Liver (tissue), 9 donors: ENCODE data around the gene RALGAPB. TPM values are rescaled to one million over a fixed set of nuclear protein-coding genes. Genes with fewer than 3 reads are reported as not detected.

Experiments
- DNase-seq: peaks from one replicate; pipeline ENCODE4 v3.0.0-alpha.2; 2017; ENCODE audit warnings: low spot score
- H3K27ac ChIP-seq, 2 donors: one replicate each; pipeline ENCODE4 v1.7.0; 2013; ENCODE audit warnings: inconsistent platforms in 2 of 2, low read length in 2 of 2, control low read depth in 1 of 2, low read depth in 1 of 2, mild to moderate bottlenecking in 1 of 2
- H3K27me3 ChIP-seq, 4 donors: one replicate each; pipeline versions ENCODE4 v1.6.1 to v1.7.0; 2013; ENCODE audit warnings: low read length in 3 of 4, inconsistent platforms in 1 of 4, mild to moderate bottlenecking in 1 of 4, moderate library complexity in 1 of 4; ENCODE audit not compliant: control insufficient read depth in 4 of 4, insufficient read depth in 4 of 4
- H3K36me3 ChIP-seq, 4 donors: one replicate each; pipeline versions ENCODE4 v1.6.1 to v1.7.0; 2013; ENCODE audit warnings: low read length in 3 of 4, mild to moderate bottlenecking in 3 of 4, low read depth in 1 of 4, moderate library complexity in 1 of 4; ENCODE audit not compliant: control insufficient read depth in 4 of 4, insufficient read depth in 3 of 4
- H3K4me1 ChIP-seq, 4 donors: one replicate each; pipeline versions ENCODE4 v1.6.1 to v1.7.0; 2013; ENCODE audit warnings: low read length in 3 of 4, mild to moderate bottlenecking in 3 of 4, moderate library complexity in 1 of 4; ENCODE audit not compliant: control insufficient read depth in 4 of 4, insufficient read depth in 4 of 4
- H3K4me3 ChIP-seq, 3 donors: one replicate each; pipeline versions ENCODE4 v1.6.1 to v1.7.0; 2013; ENCODE audit warnings: low read length in 3 of 3, control low read depth in 1 of 3, low read depth in 1 of 3, mild to moderate bottlenecking in 1 of 3
- H3K9ac ChIP-seq, 2 donors: one replicate each; pipeline ENCODE4 v1.7.0; 2013; ENCODE audit warnings: low read length in 2 of 2, mild to moderate bottlenecking in 2 of 2, moderate library complexity in 2 of 2, control low read depth in 1 of 2, low read depth in 1 of 2
- H3K9me3 ChIP-seq, 4 donors: one replicate each; pipeline versions ENCODE4 v1.6.1 to v1.7.0; 2013; ENCODE audit warnings: low read length in 3 of 4; ENCODE audit not compliant: control insufficient read depth in 4 of 4
- GABPA ChIP-seq, 2 donors: IDR thresholded peaks in 1 of 2; conservative IDR thresholded peaks in 1 of 2; 2 replicates each; pipeline ENCODE4 v1.6.1; 2016; ENCODE audit warnings: antibody characterized with exemption in 2 of 2, mild to moderate bottlenecking in 1 of 2, moderate library complexity in 1 of 2
- HNF4A ChIP-seq, 2 donors: conservative IDR thresholded peaks; 2 replicates each; pipeline ENCODE4 v1.6.1; 2016; ENCODE audit warnings: antibody characterized with exemption in 2 of 2, mild to moderate bottlenecking in 2 of 2
- JUND ChIP-seq, 2 donors: IDR thresholded peaks; 2 replicates each; pipeline ENCODE4 v1.6.1; 2016; ENCODE audit warnings: antibody characterized with exemption in 2 of 2
- RXRA ChIP-seq, 2 donors: IDR thresholded peaks; 2 replicates each; pipeline ENCODE4 v1.6.1; 2017 to 2018; ENCODE audit warnings: antibody characterized with exemption in 2 of 2, mild to moderate bottlenecking in 1 of 2
- SP1 ChIP-seq: IDR thresholded peaks from 2 replicates; pipeline ENCODE4 v1.6.1; 2018; ENCODE audit warnings: antibody characterized with exemption, mild to moderate bottlenecking
- WGBS: extraction: QIAGEN DNeasy Blood & Tissue Kit; methylation state at CpG from one replicate; pipeline ENCODE4 v1.1.7; 2013; 5-methylcytosine and 5-hydroxymethylcytosine counted together
- polyA plus RNA-seq, 2 donors: library from polyadenylated mRNA; stranded (reverse) in 1 of 2; unstranded in 1 of 2; fragments of 200-250 nt in 1 of 2; fragments of >200 nt in 1 of 2; fragmentation: Nextera tagmentation in 1 of 2; extraction: Ambion mirVana in 1 of 2; gene quantifications; one replicate each; pipeline versions ENCODE4 v1.2.1 to v1.2.3, GENCODE V29; 2013 to 2015
- total RNA-seq, 2 donors: library from RNA; depleted of rRNA; stranded (reverse); fragments of >200 nt; gene quantifications; one replicate each; pipeline ENCODE4 v1.2.3, GENCODE V29; 2014
- TF ChIP-seq, protein P1 (sequence below): IDR thresholded peaks from 2 replicates; pipeline ENCODE4 v1.6.1; 2016; ENCODE audit warnings: antibody characterized with exemption
- TF ChIP-seq, protein P2 (sequence below): IDR thresholded peaks from 2 replicates; pipeline ENCODE4 v1.6.1; 2016; ENCODE audit warnings: antibody characterized with exemption
- TF ChIP-seq, protein P3 (sequence below): fragments of 150-350 bp; IDR thresholded peaks from 2 replicates; pipeline ENCODE4 v1.5.1; 2017; ENCODE audit warnings: improper control_type of control experiment, low read depth, low read length; ENCODE audit not compliant: missing input control
- donor health status: healthy.
- donor health status: healthy.
- donor health status: healthy.
- donor health status: healthy.
- donor health status: healthy.

Gene RALGAPB
- total and polyA plus RNA-seq, 4 donors, result 4.3 to 19.7 (median 9.5) TPM

DNA sequence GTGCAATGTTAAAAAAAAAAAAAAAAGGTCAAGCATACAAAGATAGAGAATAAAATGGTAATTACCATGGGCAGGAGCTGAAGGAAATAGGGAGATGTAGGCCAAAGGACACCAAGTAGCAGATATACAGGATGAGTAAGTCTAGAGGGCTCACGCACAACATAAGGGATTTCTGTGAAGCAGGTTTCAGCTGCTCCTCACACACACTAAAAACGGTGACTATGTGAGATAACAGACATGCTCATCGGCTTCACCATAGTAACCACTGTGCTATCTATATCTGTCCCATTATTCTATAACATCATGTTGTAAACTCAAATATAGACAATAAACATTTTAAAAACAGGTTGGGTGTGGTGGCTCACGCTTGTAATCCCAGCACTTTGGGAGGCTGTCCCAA lies 49.1 kb upstream of the RALGAPB start:
- peaks cover 17 to 89% (median 72%) of the 10 kb centered on the region in 4 donors for H3K36me3 ChIP-seq
- H3K9me3 ChIP-seq, result no peaks in the 10 kb centered on the region

DNA sequence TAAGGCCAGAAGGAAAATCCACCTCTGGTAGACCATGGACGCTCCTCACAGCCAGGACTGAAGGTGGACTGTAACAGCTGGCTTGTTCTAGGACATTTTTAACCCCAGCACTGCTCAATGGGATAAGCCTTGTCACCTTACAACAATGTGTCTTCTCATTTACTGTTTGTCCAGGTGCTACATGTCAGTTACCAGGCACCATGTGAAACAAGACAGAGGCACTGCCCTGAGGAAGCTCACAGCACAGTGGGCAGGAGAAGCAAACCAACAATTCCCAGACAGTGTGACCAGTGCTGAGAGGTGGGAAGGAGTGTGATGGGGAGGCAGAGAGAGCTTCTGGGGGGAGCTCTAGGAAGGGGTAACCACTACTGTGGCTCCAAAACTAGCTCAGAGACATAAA lies 48.2 kb upstream of the RALGAPB start:
- Histone ChIP-seq H3K36me3 (peaks cover 18 to 90% (median 74%) of the 10 kb centered on the region in 4 donors), H3K4me3 (no peak overlapping the region), H3K9ac (no peak overlapping the region), H3K27ac (no peak overlapping the region), H3K27me3 (no peaks in the 10 kb centered on the region), H3K9me3 (no peaks in the 10 kb centered on the region), H3K4me1 (peaks cover 0 to 27% (median 25%) of the 10 kb centered on the region in 4 donors)
- no peak for DNase-seq
- whole genome bisulfite sequencing, result 97% methylated on average over 1 of the region's 1 CpG
- TF ChIP-seq, protein P1, sequence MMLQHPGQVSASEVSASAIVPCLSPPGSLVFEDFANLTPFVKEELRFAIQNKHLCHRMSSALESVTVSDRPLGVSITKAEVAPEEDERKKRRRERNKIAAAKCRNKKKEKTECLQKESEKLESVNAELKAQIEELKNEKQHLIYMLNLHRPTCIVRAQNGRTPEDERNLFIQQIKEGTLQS, result no peak
- TF ChIP-seq, protein P2, sequence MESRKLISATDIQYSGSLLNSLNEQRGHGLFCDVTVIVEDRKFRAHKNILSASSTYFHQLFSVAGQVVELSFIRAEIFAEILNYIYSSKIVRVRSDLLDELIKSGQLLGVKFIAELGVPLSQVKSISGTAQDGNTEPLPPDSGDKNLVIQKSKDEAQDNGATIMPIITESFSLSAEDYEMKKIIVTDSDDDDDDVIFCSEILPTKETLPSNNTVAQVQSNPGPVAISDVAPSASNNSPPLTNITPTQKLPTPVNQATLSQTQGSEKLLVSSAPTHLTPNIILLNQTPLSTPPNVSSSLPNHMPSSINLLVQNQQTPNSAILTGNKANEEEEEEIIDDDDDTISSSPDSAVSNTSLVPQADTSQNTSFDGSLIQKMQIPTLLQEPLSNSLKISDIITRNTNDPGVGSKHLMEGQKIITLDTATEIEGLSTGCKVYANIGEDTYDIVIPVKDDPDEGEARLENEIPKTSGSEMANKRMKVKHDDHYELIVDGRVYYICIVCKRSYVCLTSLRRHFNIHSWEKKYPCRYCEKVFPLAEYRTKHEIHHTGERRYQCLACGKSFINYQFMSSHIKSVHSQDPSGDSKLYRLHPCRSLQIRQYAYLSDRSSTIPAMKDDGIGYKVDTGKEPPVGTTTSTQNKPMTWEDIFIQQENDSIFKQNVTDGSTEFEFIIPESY, result no peak
- TF ChIP-seq GABPA (IDR thresholded peaks at IDR 0.05 in 1 of 2, conservative IDR thresholded peaks at IDR 0.05 in 1 of 2), result no peak
- no peak for TF ChIP-seq JUND (IDR thresholded peaks at IDR 0.05)
- TF ChIP-seq, protein P3, sequence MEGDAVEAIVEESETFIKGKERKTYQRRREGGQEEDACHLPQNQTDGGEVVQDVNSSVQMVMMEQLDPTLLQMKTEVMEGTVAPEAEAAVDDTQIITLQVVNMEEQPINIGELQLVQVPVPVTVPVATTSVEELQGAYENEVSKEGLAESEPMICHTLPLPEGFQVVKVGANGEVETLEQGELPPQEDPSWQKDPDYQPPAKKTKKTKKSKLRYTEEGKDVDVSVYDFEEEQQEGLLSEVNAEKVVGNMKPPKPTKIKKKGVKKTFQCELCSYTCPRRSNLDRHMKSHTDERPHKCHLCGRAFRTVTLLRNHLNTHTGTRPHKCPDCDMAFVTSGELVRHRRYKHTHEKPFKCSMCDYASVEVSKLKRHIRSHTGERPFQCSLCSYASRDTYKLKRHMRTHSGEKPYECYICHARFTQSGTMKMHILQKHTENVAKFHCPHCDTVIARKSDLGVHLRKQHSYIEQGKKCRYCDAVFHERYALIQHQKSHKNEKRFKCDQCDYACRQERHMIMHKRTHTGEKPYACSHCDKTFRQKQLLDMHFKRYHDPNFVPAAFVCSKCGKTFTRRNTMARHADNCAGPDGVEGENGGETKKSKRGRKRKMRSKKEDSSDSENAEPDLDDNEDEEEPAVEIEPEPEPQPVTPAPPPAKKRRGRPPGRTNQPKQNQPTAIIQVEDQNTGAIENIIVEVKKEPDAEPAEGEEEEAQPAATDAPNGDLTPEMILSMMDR, result no peak

More for the DNA sequence above, 49.1 kb upstream of the RALGAPB start:
- Histone ChIP-seq H3K9ac (no peak overlapping the region), H3K27me3 (no peaks in the 10 kb centered on the region), H3K4me1 (peaks cover 0 to 18% (median 16%) of the 10 kb centered on the region in 4 donors), H3K4me3 (no peak overlapping the region), H3K27ac (no peak overlapping the region)
- TF ChIP-seq, protein P3, result no peak
- TF ChIP-seq, protein P1, result no peak
- TF ChIP-seq SP1 (no peak), RXRA (IDR thresholded peaks at IDR 0.05) (no peak), HNF4A (conservative IDR thresholded peaks at IDR 0.05) (no peak)
- DNase-seq, result no peak
- WGBS, result 86% methylated on average over 4 of the region's 4 CpGs
